Esophagus squamous epithelium (tissue), 5 donors: ENCODE data around the gene PTX3. TPM values are rescaled to one million over a fixed set of nuclear protein-coding genes. Genes with fewer than 3 reads are reported as not detected.

ENCODE experiments used
- DNase-seq: peaks from one replicate; lab custom pipeline; 2025; lab: John Stamatoyannopoulos, UW
- H3K27ac ChIP-seq, 4 donors: fragments of 200-600 bp; sonication (generic); one replicate each; pipeline ENCODE4 v1.5.1; 2016 to 2019; ENCODE audit warnings: mild to moderate bottlenecking in 1 of 4
- H3K27me3 ChIP-seq, 4 donors: fragments of 200-600 bp; sonication (generic); 1 replicate in 3 of 4; 2 replicates in 1 of 4; pipeline versions ENCODE4 v1.5.1 to v1.6.0; 2017 to 2021; ENCODE audit warnings: antibody characterized with exemption in 1 of 4
- H3K36me3 ChIP-seq, 3 donors: fragments of 200-600 bp; sonication (generic); one replicate each; pipeline ENCODE4 v1.5.1; 2016 to 2019
- H3K4me1 ChIP-seq, 3 donors: fragments of 200-600 bp; sonication (generic); one replicate each; pipeline ENCODE4 v1.5.1; 2017 to 2019
- H3K4me3 ChIP-seq, 4 donors: fragments of 200-600 bp; sonication (generic); 1 replicate in 3 of 4; 2 replicates in 1 of 4; pipeline ENCODE4 v1.5.1; 2016 to 2019; ENCODE audit warnings: mild to moderate bottlenecking in 2 of 4, moderate library complexity in 1 of 4
- H3K9me3 ChIP-seq, 3 donors: fragments of 200-600 bp; sonication (generic); one replicate each; pipeline ENCODE4 v1.5.1; 2016 to 2019
- CTCF ChIP-seq, 6 experiments: fragments of 450-650 bp in 4 of 6; fragments of 200-600 bp in 2 of 6; sonication (generic) in 2 of 6; IDR thresholded peaks; one replicate each; pipeline ENCODE4 v1.5.1; 2016 to 2019; ENCODE audit warnings: antibody characterized with exemption in 6 of 6, mild to moderate bottlenecking in 4 of 6, moderate library complexity in 4 of 6
- POLR2A ChIP-seq, 4 donors: fragments of 450-650 bp; IDR thresholded peaks; one replicate each; pipeline ENCODE4 v1.6.1; 2017; ENCODE audit warnings: antibody characterized with exemption in 4 of 4, mild to moderate bottlenecking in 4 of 4, moderate library complexity in 3 of 4
- WGBS, 2 donors: methylation state at CpG; one replicate each; pipeline ENCODE4 v1.1.5; 2018; 5-methylcytosine and 5-hydroxymethylcytosine counted together
- intact Hi-C: fragments of 100-400 bp; cut with DNase I; formaldehyde crosslinking; loops from one replicate; pipeline ENCODE4 v1.15.0; 2022
- total RNA-seq, 4 donors: library from RNA; depleted of rRNA; stranded (reverse); fragments of >200 nt; gene quantifications; one replicate each; pipeline ENCODE4 v1.1.0, GENCODE V29; 2016
- donor health status: DM: yes; HTN: yes; CAD: no.

PTX3 gene
- total RNA-seq, 4 donors from 2014 or later = 0.57 to 2.3 (median 1.7) TPM; not detected in 1

- Histone ChIP-seq H3K4me1 (no peaks in the 10 kb centered on the region), H3K27ac (no peak overlapping the region), H3K4me3 (no peak overlapping the region), H3K9me3 (no peaks in the 10 kb centered on the region), H3K36me3 (no peaks in the 10 kb centered on the region), H3K27me3 (no peaks in the 10 kb centered on the region)
- no peak for DNase-seq
- no peak for TF ChIP-seq POLR2A (IDR thresholded peaks at IDR 0.05)
- intact Hi-C loops = no loop called here
- 54 to 63% methylated on average over 3 of the region's 3 CpGs for WGBS, 2 donors
Measured at GRCh38 chr3:157477441-157477840, 40.8 kb downstream of the PTX3 start.

DNA sequence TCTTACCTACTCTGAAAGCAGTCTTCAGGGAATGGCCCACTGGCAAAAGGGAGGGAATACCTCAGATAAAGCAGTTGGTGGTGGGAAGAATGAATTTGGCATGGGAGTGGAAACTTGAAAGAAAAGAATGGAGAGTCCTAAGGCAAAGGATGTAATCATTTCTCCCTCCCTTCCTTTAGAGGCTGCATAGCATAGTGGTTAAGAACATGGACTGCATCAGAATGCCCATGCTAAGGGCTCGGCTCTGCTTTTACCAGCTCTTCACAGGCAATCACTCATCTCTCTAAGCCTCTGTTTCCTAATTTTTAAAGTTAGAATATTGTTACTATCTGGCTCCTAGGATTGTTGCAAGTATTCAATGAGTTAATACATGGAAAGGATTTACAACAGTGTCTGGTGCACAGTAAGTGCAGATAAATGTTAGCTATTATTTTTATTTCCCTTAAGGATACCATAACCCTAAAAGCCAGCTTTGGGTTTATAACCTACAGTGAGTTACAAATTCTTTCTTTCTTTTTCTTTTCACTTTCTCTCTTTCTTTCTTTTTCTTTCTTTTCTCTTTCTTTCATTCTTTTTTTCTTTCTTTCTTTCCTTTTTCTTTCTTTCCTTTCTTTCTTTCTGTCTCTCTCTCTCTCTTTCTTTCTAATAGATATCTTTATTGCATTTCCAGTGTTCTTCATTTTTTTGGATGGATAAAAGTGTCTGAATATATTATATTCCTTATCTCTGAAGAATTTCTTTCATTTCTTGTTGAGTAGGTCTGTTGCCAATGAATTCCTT, 43.0 kb downstream of the PTX3 start:
- no peak for DNase-seq
- no peaks in the 10 kb centered on the region for H3K27me3 ChIP-seq
- no peak for TF ChIP-seq POLR2A (IDR thresholded peaks at IDR 0.05)
- TF ChIP-seq CTCF (IDR thresholded peaks at IDR 0.05) = no peak
- H3K36me3 ChIP-seq = no peaks in the 10 kb centered on the region
- H3K9me3 ChIP-seq = no peaks in the 10 kb centered on the region
- intact Hi-C loops = no loop called here
- H3K4me1 ChIP-seq = no peaks in the 10 kb centered on the region
- H3K27ac ChIP-seq = no peak overlapping the region
- H3K4me3 ChIP-seq = no peak overlapping the region
- 57 to 73% methylated on average over 1 of the region's 1 CpG for WGBS, 2 donors

GRCh38 chr3:157487339-157487738, 50.7 kb downstream of the PTX3 start:
- H3K4me3 ChIP-seq = no peak overlapping the region
- H3K27me3 ChIP-seq = no peaks in the 10 kb centered on the region
- no peak for DNase-seq
- 75 to 89% methylated on average over 1 of the region's 1 CpG for WGBS, 2 donors
- H3K4me1 ChIP-seq = no peaks in the 10 kb centered on the region
- intact Hi-C loops = no loop called here
- H3K27ac ChIP-seq = no peak overlapping the region
- H3K36me3 ChIP-seq = no peaks in the 10 kb centered on the region
- no peaks in the 10 kb centered on the region for H3K9me3 ChIP-seq
- TF ChIP-seq CTCF (IDR thresholded peaks at IDR 0.05) = no peak
- no peak for TF ChIP-seq POLR2A (IDR thresholded peaks at IDR 0.05)

DNA sequence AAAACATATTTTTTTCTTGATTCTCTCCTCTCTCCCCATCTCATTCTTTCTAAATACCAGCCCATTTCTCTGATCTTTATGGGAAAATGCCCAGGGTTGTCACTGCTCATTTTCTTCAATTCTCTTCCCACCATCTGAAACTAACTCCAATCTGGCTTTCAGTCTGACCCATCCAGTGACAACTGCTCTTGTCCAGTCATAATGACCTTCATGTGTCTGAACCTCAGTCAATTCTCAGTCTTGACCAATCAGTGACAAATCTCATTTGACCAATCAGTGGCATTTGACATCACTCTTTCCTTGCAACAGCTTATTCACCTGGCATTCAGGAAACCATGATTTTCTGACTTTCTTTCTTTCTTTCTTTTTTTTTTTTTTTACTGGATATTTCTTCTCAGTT, 51.5 kb downstream of the PTX3 start:
- H3K27ac ChIP-seq = no peak overlapping the region
- intact Hi-C loops = no loop called here
- no peaks in the 10 kb centered on the region for H3K27me3 ChIP-seq
- no peaks in the 10 kb centered on the region for H3K4me1 ChIP-seq
- no peak overlapping the region for H3K4me3 ChIP-seq
- no peaks in the 10 kb centered on the region for H3K9me3 ChIP-seq
- no peaks in the 10 kb centered on the region for H3K36me3 ChIP-seq
- no peak for DNase-seq
- TF ChIP-seq CTCF (IDR thresholded peaks at IDR 0.05) (no peak), POLR2A (IDR thresholded peaks at IDR 0.05) (no peak)

DNA sequence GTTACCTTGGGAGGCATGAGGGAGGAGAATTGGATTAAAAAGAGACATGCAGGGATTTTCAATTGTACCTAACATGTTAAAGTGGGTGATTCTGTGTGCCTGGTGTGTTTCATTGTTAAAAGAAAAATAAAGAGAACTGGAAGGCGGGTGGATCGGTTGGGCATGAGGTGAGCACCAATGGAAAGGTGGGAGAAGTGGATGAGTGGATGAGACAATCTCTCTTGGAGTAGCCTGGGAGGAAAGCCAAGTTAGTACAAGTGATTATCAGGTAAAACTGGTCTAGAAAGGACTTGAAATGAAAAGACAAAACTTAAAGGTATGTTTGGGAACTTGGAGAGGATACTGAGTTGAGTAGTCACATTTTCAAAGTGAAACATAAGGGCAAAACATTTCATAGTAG, 54.5 kb downstream of the PTX3 start:
- intact Hi-C loops = loop anchor here (5.0 kb wide), 1 partner anchor 289 kb away; no protein-coding TSS in a partner anchor
- Histone ChIP-seq H3K4me1 (no peaks in the 10 kb centered on the region), H3K27me3 (no peaks in the 10 kb centered on the region), H3K36me3 (no peaks in the 10 kb centered on the region), H3K4me3 (no peak overlapping the region), H3K27ac (no peak overlapping the region), H3K9me3 (no peaks in the 10 kb centered on the region)
- DNase-seq = no peak
- 68 to 87% methylated on average over 2 of the region's 2 CpGs for WGBS, 2 donors
- TF ChIP-seq CTCF (IDR thresholded peaks at IDR 0.05) = no peak
- TF ChIP-seq POLR2A (IDR thresholded peaks at IDR 0.05) = no peak

Other genes starting within 250 kb of the PTX3 start
- not detected for gene VEPH1, start 66.6 kb downstream of the PTX3 start, total RNA-seq